B cell (primary cell): ENCODE results near the gene FITM1.

Experiments used
- CTCF ChIP-seq: fragments of 200-600 bp; IDR thresholded peaks from one replicate; pipeline ENCODE4 v1.8.0; 2022; ENCODE audit warnings: antibody characterized with exemption, mild to moderate bottlenecking
- EZH2 ChIP-seq: IDR thresholded peaks from 2 replicates; pipeline ENCODE4 v1.6.1; 2012; ENCODE audit warnings: borderline replicate concordance, low read depth, mild to moderate bottlenecking, moderate library complexity, low read length; ENCODE audit not compliant: insufficient read depth, poor library complexity, severe bottlenecking

GRCh38 chr14:24171422-24172260 is 41.2 kb downstream of the FITM1 start, which contains the start of gene REC8:
- TF ChIP-seq CTCF (no peak), EZH2 (no peak)
